Cardiac atrium fibroblast (primary cell): ENCODE results near the gene PCDHGA7. TPM values are rescaled to one million over a fixed set of nuclear protein-coding genes. Genes with fewer than 3 reads are reported as not detected.

Experiments
- total RNA-seq: library from RNA; depleted of rRNA; stranded (reverse); fragments of >200 nt; gene quantifications from 2 replicates; pipeline ENCODE4 v1.2.3, GENCODE V29; 2015

PCDHGA7 gene
- total RNA-seq, 1 donor from 2014 or later = 3.6 TPM

GRCh38 chr5:141412854-141413539 lies 30.5 kb downstream of the PCDHGA7 start, which contains the start of gene PCDHGA10:
TSS of gene PCDHGA10 (plus strand) at chr5:141412987. CDS start at chr5:141413176, 189 bp downstream.

DNA sequence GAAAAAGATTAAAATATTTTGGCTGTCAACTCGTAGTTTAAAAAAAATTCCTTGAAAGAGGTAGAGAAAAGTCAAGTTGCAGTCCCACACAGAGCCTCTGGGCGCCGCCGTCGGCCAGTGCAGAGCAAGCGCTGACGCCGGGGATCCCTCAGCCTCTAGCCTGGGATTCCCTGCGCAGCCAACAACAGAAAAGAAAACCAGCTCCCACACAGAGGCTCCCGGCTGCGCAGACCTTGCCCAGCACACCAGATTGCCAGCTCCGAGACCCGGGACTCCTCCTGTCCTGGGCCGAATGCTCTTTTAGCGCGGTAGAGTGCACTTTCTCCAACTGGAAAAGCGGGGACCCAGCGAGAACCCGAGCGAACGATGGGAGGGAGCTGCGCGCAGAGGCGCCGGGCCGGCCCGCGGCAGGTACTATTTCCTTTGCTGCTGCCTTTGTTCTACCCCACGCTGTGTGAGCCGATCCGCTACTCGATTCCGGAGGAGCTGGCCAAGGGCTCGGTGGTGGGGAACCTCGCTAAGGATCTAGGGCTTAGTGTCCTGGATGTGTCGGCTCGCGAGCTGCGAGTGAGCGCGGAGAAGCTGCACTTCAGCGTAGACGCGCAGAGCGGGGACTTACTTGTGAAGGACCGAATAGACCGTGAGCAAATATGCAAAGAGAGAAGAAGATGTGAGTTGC lies 35.1 kb downstream of the PCDHGA7 start, which contains the start of gene PCDHGB7:
Gene PCDHGB7 (plus strand): TSS at position 184 of the 679 bp plus-strand sequence. CDS start 183 bp downstream, at position 367.

DNA sequence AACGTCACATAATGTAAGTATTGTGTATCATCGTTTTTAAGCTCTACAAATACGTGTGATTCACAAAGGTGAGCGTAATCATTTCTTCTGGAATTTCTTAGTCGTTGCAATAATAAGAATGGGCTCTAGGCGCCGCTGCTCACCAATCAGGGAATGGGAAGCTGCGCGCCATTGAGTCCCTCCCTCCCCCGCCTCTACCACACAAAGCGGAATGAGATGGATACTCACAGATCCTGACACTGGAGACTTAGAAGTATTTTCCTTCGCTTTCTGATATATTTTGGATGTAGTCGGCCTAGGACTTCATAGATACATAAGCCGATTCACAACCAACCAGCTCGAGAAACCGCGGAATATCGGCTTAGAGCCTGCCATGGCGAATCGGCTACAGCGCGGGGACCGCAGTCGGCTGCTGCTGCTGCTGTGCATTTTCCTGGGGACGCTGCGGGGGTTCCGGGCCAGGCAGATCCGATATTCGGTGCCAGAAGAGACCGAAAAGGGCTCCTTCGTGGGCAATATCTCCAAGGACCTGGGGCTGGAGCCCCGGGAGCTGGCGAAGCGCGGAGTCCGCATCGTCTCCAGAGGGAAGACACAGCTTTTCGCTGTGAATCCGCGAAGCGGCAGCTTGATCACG lies 38.4 kb downstream of the PCDHGA7 start, which contains the start of gene PCDHGA11:
Gene PCDHGA11 (plus strand): TSS at position 197 of the 634 bp plus-strand sequence. CDS start 177 bp downstream, at position 374.

GRCh38 chr5:141430332-141431113 lies 48.0 kb downstream of the PCDHGA7 start, which contains the start of gene PCDHGA12:
TSS of gene PCDHGA12 (plus strand) at chr5:141430507. CDS start at chr5:141430760, 253 bp downstream.

Other genes starting within 250 kb of the PCDHGA7 start
- gene PCDHB5, start 247.5 kb upstream of the PCDHGA7 start, total RNA-seq = 1.3 and 4.5 TPM in 2 replicates
- 0.49 TPM in 1 of 2 replicates, not detected in the other for gene PCDHB6, start 232.7 kb upstream of the PCDHGA7 start, total RNA-seq
- gene PCDHB7, start 210.1 kb upstream of the PCDHGA7 start, total RNA-seq = 0.16 and 1.1 TPM in 2 replicates
- gene PCDHB8, start 205.0 kb upstream of the PCDHGA7 start, total RNA-seq = 0.49 TPM in 1 of 2 replicates, not detected in the other
- 0.54 TPM in 1 of 2 replicates, not detected in the other for gene PCDHB16, start 200.4 kb upstream of the PCDHGA7 start, total RNA-seq
- gene PCDHB9, start 195.6 kb upstream of the PCDHGA7 start, total RNA-seq = under 0.01 TPM in 1 of 2 replicates, not detected in the other
- gene PCDHB10, start 190.4 kb upstream of the PCDHGA7 start, total RNA-seq = 0.16 and 0.18 TPM in 2 replicates
- 0.18 and 0.65 TPM in 2 replicates for gene PCDHB11, start 183.1 kb upstream of the PCDHGA7 start, total RNA-seq
- gene PCDHB12, start 174.0 kb upstream of the PCDHGA7 start, total RNA-seq = 0.16 and 0.72 TPM in 2 replicates
- gene PCDHB13, start 168.8 kb upstream of the PCDHGA7 start, total RNA-seq = 0.16 and 0.90 TPM in 2 replicates
- gene PCDHB14, start 159.4 kb upstream of the PCDHGA7 start, total RNA-seq = 0.54 and 1.5 TPM in 2 replicates
- 1.8 TPM in 2 replicates for gene PCDHB15, start 137.3 kb upstream of the PCDHGA7 start, total RNA-seq
- gene SLC25A2, start 78.7 kb upstream of the PCDHGA7 start, total RNA-seq = not detected in 2 replicates
- 36.6 and 51.5 TPM in 2 replicates for gene TAF7, start 62.0 kb upstream of the PCDHGA7 start, total RNA-seq
- 0.54 and 0.65 TPM in 2 replicates for gene PCDHGA1, start 52.2 kb upstream of the PCDHGA7 start, total RNA-seq
- gene PCDHGA2, start 44.0 kb upstream of the PCDHGA7 start, total RNA-seq = 2.5 and 5.8 TPM in 2 replicates
- 2.0 and 2.9 TPM in 2 replicates for gene PCDHGA3, start 38.9 kb upstream of the PCDHGA7 start, total RNA-seq
- gene PCDHGB1, start 32.6 kb upstream of the PCDHGA7 start, total RNA-seq = 0.36 and 0.81 TPM in 2 replicates
- 4.7 and 6.3 TPM in 2 replicates for gene PCDHGA4, start 27.7 kb upstream of the PCDHGA7 start, total RNA-seq
- 1.6 and 3.2 TPM in 2 replicates for gene PCDHGB2, start 22.7 kb upstream of the PCDHGA7 start, total RNA-seq
- 0.32 and 2.2 TPM in 2 replicates for gene PCDHGA5, start 18.6 kb upstream of the PCDHGA7 start, total RNA-seq
- gene PCDHGB3, start 12.5 kb upstream of the PCDHGA7 start, total RNA-seq = 1.8 and 2.4 TPM in 2 replicates
- 1.1 and 3.4 TPM in 2 replicates for gene PCDHGA6, start 8.9 kb upstream of the PCDHGA7 start, total RNA-seq
- 14.1 and 16.8 TPM in 2 replicates for gene PCDHGB4, start 5.0 kb downstream of the PCDHGA7 start, total RNA-seq
- 0.18 and 1.8 TPM in 2 replicates for gene PCDHGA8, start 9.9 kb downstream of the PCDHGA7 start, total RNA-seq
- 21.7 and 22.2 TPM in 2 replicates for gene PCDHGB5, start 15.2 kb downstream of the PCDHGA7 start, total RNA-seq
- 1.4 and 2.6 TPM in 2 replicates for gene PCDHGA9, start 20.0 kb downstream of the PCDHGA7 start, total RNA-seq
- gene PCDHGB6, start 25.3 kb downstream of the PCDHGA7 start, total RNA-seq = 1.4 and 2.1 TPM in 2 replicates
- 3.4 and 5.0 TPM in 2 replicates for gene PCDHGA10, start 30.2 kb downstream of the PCDHGA7 start, total RNA-seq
- gene PCDHGB7, start 34.9 kb downstream of the PCDHGA7 start, total RNA-seq = 7.8 and 14.4 TPM in 2 replicates
- 10.2 and 12.8 TPM in 2 replicates for gene PCDHGA11, start 38.3 kb downstream of the PCDHGA7 start, total RNA-seq
- gene PCDHGA12, start 47.8 kb downstream of the PCDHGA7 start, total RNA-seq = 26.7 and 27.1 TPM in 2 replicates
- gene PCDHGC3, start 93.2 kb downstream of the PCDHGA7 start, total RNA-seq = 40.8 and 83.1 TPM in 2 replicates
- under 0.01 and 0.18 TPM in 2 replicates for gene PCDHGC4, start 102.3 kb downstream of the PCDHGA7 start, total RNA-seq
- 0.54 and 0.65 TPM in 2 replicates for gene PCDHGC5, start 106.3 kb downstream of the PCDHGA7 start, total RNA-seq
- 23.6 and 26.7 TPM in 2 replicates for gene DIAPH1, start 236.3 kb downstream of the PCDHGA7 start, total RNA-seq